ENCODE measurements around the gene SLC9A9. TPM values are rescaled to one million over a fixed set of nuclear protein-coding genes. Genes with fewer than 3 reads are reported as not detected.

SLC9A9 gene
- total and polyA plus RNA-seq, 10 of the 15 experiments (the other 5 are each of a cell fraction or from before 2014, with no cell fraction given) = 3.5 to 14.2 (median 9.3) TPM

DNA sequence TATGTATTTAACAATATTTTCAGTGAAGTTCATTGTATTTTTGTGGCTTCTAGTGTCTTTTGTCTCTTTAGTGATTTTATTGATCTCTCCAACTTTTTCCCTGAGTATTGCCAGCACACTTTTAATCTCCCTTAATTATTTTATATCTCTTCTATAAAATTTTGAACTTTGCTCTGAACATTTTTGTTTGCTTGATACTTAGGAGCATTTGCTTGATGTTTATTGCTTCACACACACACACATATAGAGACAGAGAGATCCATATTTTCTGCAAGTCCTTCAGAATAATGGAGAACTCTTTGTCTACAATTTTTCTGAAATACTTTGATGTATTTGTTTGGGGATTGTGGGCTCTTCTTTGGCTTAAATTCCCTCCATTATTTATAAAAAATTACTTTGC is 213.8 kb downstream of the SLC9A9 start (continued):
- TF ChIP-seq, protein P1, sequence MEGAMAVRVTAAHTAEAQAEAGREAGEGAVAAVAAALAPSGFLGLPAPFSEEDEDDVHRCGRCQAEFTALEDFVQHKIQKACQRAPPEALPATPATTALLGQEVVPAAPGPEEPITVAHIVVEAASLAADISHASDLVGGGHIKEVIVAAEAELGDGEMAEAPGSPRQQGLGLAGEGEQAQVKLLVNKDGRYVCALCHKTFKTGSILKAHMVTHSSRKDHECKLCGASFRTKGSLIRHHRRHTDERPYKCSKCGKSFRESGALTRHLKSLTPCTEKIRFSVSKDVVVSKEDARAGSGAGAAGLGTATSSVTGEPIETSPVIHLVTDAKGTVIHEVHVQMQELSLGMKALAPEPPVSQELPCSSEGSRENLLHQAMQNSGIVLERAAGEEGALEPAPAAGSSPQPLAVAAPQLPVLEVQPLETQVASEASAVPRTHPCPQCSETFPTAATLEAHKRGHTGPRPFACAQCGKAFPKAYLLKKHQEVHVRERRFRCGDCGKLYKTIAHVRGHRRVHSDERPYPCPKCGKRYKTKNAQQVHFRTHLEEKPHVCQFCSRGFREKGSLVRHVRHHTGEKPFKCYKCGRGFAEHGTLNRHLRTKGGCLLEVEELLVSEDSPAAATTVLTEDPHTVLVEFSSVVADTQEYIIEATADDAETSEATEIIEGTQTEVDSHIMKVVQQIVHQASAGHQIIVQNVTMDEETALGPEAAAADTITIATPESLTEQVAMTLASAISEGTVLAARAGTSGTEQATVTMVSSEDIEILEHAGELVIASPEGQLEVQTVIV (IDR thresholded peaks at IDR 0.05; ENCODE audit: borderline replicate concordance, partially characterized antibody) = no peak
- TF ChIP-seq, protein P2, sequence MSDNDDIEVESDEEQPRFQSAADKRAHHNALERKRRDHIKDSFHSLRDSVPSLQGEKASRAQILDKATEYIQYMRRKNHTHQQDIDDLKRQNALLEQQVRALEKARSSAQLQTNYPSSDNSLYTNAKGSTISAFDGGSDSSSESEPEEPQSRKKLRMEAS (IDR thresholded peaks at IDR 0.05; ENCODE audit: low read depth, low read length) = no peak
- no peak for TF ChIP-seq MYB (IDR thresholded peaks at IDR 0.05; ENCODE audit: borderline replicate concordance, low read depth, low read length)
- no peak for TF ChIP-seq JUND (IDR thresholded peaks at IDR 0.05; ENCODE audit: low read depth, low read length)
- TF ChIP-seq RCOR1 (conservative IDR thresholded peaks at IDR 0.05; ENCODE audit: low read depth, low read length) = no peak
- TF ChIP-seq, protein P3, sequence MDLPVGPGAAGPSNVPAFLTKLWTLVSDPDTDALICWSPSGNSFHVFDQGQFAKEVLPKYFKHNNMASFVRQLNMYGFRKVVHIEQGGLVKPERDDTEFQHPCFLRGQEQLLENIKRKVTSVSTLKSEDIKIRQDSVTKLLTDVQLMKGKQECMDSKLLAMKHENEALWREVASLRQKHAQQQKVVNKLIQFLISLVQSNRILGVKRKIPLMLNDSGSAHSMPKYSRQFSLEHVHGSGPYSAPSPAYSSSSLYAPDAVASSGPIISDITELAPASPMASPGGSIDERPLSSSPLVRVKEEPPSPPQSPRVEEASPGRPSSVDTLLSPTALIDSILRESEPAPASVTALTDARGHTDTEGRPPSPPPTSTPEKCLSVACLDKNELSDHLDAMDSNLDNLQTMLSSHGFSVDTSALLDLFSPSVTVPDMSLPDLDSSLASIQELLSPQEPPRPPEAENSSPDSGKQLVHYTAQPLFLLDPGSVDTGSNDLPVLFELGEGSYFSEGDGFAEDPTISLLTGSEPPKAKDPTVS (IDR thresholded peaks at IDR 0.05; ENCODE audit: low read depth, low read length) = no peak
- TF ChIP-seq RAD51 (IDR thresholded peaks at IDR 0.05) = no peak
- TF ChIP-seq FOXM1 (IDR thresholded peaks at IDR 0.05; ENCODE audit: low read depth, low read length) = no peak
- TF ChIP-seq, protein P4, sequence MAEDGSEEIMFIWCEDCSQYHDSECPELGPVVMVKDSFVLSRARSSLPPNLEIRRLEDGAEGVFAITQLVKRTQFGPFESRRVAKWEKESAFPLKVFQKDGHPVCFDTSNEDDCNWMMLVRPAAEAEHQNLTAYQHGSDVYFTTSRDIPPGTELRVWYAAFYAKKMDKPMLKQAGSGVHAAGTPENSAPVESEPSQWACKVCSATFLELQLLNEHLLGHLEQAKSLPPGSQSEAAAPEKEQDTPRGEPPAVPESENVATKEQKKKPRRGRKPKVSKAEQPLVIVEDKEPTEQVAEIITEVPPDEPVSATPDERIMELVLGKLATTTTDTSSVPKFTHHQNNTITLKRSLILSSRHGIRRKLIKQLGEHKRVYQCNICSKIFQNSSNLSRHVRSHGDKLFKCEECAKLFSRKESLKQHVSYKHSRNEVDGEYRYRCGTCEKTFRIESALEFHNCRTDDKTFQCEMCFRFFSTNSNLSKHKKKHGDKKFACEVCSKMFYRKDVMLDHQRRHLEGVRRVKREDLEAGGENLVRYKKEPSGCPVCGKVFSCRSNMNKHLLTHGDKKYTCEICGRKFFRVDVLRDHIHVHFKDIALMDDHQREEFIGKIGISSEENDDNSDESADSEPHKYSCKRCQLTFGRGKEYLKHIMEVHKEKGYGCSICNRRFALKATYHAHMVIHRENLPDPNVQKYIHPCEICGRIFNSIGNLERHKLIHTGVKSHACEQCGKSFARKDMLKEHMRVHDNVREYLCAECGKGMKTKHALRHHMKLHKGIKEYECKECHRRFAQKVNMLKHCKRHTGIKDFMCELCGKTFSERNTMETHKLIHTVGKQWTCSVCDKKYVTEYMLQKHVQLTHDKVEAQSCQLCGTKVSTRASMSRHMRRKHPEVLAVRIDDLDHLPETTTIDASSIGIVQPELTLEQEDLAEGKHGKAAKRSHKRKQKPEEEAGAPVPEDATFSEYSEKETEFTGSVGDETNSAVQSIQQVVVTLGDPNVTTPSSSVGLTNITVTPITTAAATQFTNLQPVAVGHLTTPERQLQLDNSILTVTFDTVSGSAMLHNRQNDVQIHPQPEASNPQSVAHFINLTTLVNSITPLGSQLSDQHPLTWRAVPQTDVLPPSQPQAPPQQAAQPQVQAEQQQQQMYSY (CRISPR knock-in tag; IDR thresholded peaks at IDR 0.05) = no peak
